GM06990 (cell line): ENCODE measurements around the gene CLASP1.
"Not testable (repeated sequence)": the region's sequence is repeated elsewhere in the genome, so short reads cannot be mapped to it uniquely, and the experiment has no call there.

Source experiments
- DNase-seq: peaks from one replicate; pipeline ENCODE4 v3.0.0-alpha.2; 2011; ENCODE audit not compliant: insufficient read length; ENCODE audit errors: extremely low read depth
- H3K27me3 ChIP-seq: replicated peaks from 2 replicates; pipeline ENCODE4 v1.6.0; 2011; ENCODE audit warnings: low read length; ENCODE audit not compliant: control insufficient read depth, insufficient read depth
- H3K36me3 ChIP-seq: 2 replicates; pipeline ENCODE4 v1.5.1; 2011; ENCODE audit warnings: low read length; ENCODE audit not compliant: control insufficient read depth, insufficient read depth
- H3K4me3 ChIP-seq: replicated peaks from 2 replicates; pipeline ENCODE4 v1.5.1; 2011; ENCODE audit warnings: low read depth, mild to moderate bottlenecking, control low read depth, low read length
- CTCF ChIP-seq: IDR thresholded peaks from 2 replicates; pipeline ENCODE4 v1.5.1; 2011; ENCODE audit warnings: low read length, control low read depth, mild to moderate bottlenecking, inconsistent platforms; ENCODE audit not compliant: insufficient read depth, poor library complexity, severe bottlenecking

The CLASP1 gene

GRCh38 chr2:121561617-121562268, 87.5 kb downstream of the CLASP1 start:
- H3K36me3 ChIP-seq, result no peaks in the 10 kb centered on the region
- H3K27me3 ChIP-seq, result no peaks in the 10 kb centered on the region
- DNase-seq, result no peak
- H3K4me3 ChIP-seq, result no peak overlapping the region
- TF ChIP-seq CTCF, result no peak

GRCh38 chr2:121558329-121558728, 90.9 kb downstream of the CLASP1 start:
- Histone ChIP-seq H3K36me3 (no peaks in the 10 kb centered on the region; the same call in none of the 2 replicates), H3K27me3 (no peaks in the 10 kb centered on the region), H3K4me3 (no peak overlapping the region)
- TF ChIP-seq CTCF, result no peak
- no peak for DNase-seq

GRCh38 chr2:121555008-121555407, 94.3 kb downstream of the CLASP1 start:
- H3K4me3 ChIP-seq, result no peak overlapping the region
- DNase-seq, result no peak
- H3K36me3 ChIP-seq, result no peaks in the 10 kb centered on the region; the same call in none of the 2 replicates
- TF ChIP-seq CTCF, result no peak
- no peaks in the 10 kb centered on the region for H3K27me3 ChIP-seq

GRCh38 chr2:121552477-121553180, 96.6 kb downstream of the CLASP1 start:
- DNase-seq, H3K4me3 ChIP-seq, H3K36me3 ChIP-seq, H3K27me3 ChIP-seq: not testable (repeated sequence)

GRCh38 chr2:121550669-121551068, 98.6 kb downstream of the CLASP1 start:
- no peaks in the 10 kb centered on the region; the same call in 1 of the 2 replicates for H3K36me3 ChIP-seq
- H3K27me3 ChIP-seq, result no peaks in the 10 kb centered on the region
- no peak for DNase-seq
- H3K4me3 ChIP-seq, result no peak overlapping the region
- TF ChIP-seq CTCF, result no peak

- Histone ChIP-seq H3K36me3 (no peaks in the 10 kb centered on the region), H3K27me3 (no peaks in the 10 kb centered on the region), H3K4me3 (no peak overlapping the region)
- DNase-seq, result no peak
- TF ChIP-seq CTCF, result no peak
Measured at GRCh38 chr2:121547646-121548045, 101.6 kb downstream of the CLASP1 start.
